ENCODE data around the gene PLCB1.

- TF ChIP-seq POLR2AphosphoS5 (IDR thresholded peaks at IDR 0.05): no peak
- TF ChIP-seq CTCF (IDR thresholded peaks at IDR 0.05): no peak
- TF ChIP-seq POLR2A (IDR thresholded peaks at IDR 0.05; ENCODE audit: low read depth): no peak
These were observed 654.3 kb downstream of the PLCB1 start for GRCh38 chr20:8786383-8786782.

Measured in esophagus muscularis mucosa (tissue), 3 donors.